Left ventricle myocardium superior (tissue), 1 donor: Measurements from ENCODE around the gene NCOR2. TPM values are rescaled to one million over a fixed set of nuclear protein-coding genes. Genes with fewer than 3 reads are reported as not detected.
A peak's percentile ranks its signal among the peaks of the same experiment; 100 is the strongest.

Experiments
- ATAC-seq: fragments of 200-7000 bp; cut with Tn5 transposase; one replicate; pipeline ENCODE4 v1.9.1; 2020; ENCODE audit warnings: mild to moderate bottlenecking, moderate library complexity
- DNase-seq: peaks from one replicate; pipeline ENCODE4 v3.0.0-alpha.2; 2020
- intact Hi-C: fragments of 100-400 bp; cut with micrococcal nuclease; formaldehyde crosslinking; loops from one replicate; pipeline ENCODE4 v1.11.0; 2022
- total RNA-seq: library from RNA; stranded (reverse); fragmentation: NEBNext Ultra II Directional; extraction: Animal tissue kit (Norgen Biotek cat#: 25700); gene quantifications from one replicate; pipeline ENCODE4 v1.2.1, GENCODE V29; 2021
- donor health status: DM: no; HTN: yes; CAD: no; lungs with severe emphysema.

The NCOR2 gene
- total RNA-seq, 1 donor from 2014 or later = 142 TPM

GRCh38 chr12:124519746-124520145 lies 47.7 kb downstream of the NCOR2 start:
- DNase-seq = peak; percentile 64
- intact Hi-C loops = no loop called here
- ATAC-seq = no peak

- ATAC-seq (peak; percentile 75), DNase-seq (peak; percentile 99)
- intact Hi-C loops = no loop called here
Measured at GRCh38 chr12:124518051-124518932, 49.1 kb downstream of the NCOR2 start.
